GM12878 (cell line): Measurements from ENCODE around the gene SPRED2. TPM values are rescaled to one million over a fixed set of nuclear protein-coding genes. Genes with fewer than 3 reads are reported as not detected.

Source experiments
- ATAC-seq: fragments of 200-7000 bp; cut with Tn5 transposase; 3 replicates; pipeline ENCODE4 v1.9.1; 2020; ENCODE audit warnings: mild to moderate bottlenecking, moderate library complexity
- BruUV-seq: library from RNA; stranded (reverse); fragments of 400-500 nt; replicated peaks from 2 replicates; lab custom pipeline; 2021; lab: Mats Ljungman, UMichigan
- CTCF ChIA-PET: fragments of 300-600 bp; sonication (Branson Sonifier 250); formaldehyde crosslinking; extraction: SDS; loops from one replicate; lab custom pipeline; 2021; ENCODE audit warnings: inconsistent platforms; lab: Yijun Ruan, JAX
- POLR2A ChIA-PET: fragments of 350-600 bp; formaldehyde crosslinking; extraction: SDS; loops from one replicate; lab custom pipeline; 2021; ENCODE audit warnings: inconsistent platforms; lab: Charles Lee
- RAD21 ChIA-PET: fragments of 300-600 bp; sonication (Branson Sonifier 250); formaldehyde crosslinking; loops from one replicate; lab custom pipeline; 2023; ENCODE audit warnings: antibody characterized with exemption; ENCODE audit not compliant: unreplicated experiment; lab: Charles Lee
- SMC1A ChIA-PET: fragments of 300-600 bp; sonication (Branson Sonifier 250); formaldehyde crosslinking; loops from one replicate; lab custom pipeline; 2023; ENCODE audit not compliant: unreplicated experiment, uncharacterized antibody; lab: Charles Lee
- DNase-seq: peaks from one replicate; pipeline ENCODE4 v3.0.0-alpha.2; 2011; ENCODE audit warnings: low read depth, low spot score
- FAIRE-seq: peaks from 3 replicates; lab custom pipeline; 2011; peaks lifted over from hg19 to GRCh38; lab: Jason Lieb, UNC
- H2AFZ ChIP-seq: 2 replicates; pipeline ENCODE4 v1.6.0; 2011; ENCODE audit warnings: low read depth, low read length, control low read depth; ENCODE audit not compliant: control insufficient read depth
- H3K27ac ChIP-seq: 2 replicates; pipeline ENCODE4 v1.5.1; 2011; ENCODE audit warnings: control low read depth; ENCODE audit not compliant: control insufficient read depth, insufficient read depth
- H3K27me3 ChIP-seq, 2 experiments: replicated peaks in 1 of 2; 2 replicates each; pipeline versions ENCODE4 v1.6.0 to v1.6.1; 2011; ENCODE audit warnings: low read length in 1 of 2; ENCODE audit not compliant: control insufficient read depth in 2 of 2, insufficient read depth in 2 of 2
- H3K36me3 ChIP-seq, 2 experiments: 2 replicates each; pipeline ENCODE4 v1.5.1; 2011; ENCODE audit warnings: low read length in 1 of 2; ENCODE audit not compliant: control insufficient read depth in 2 of 2, insufficient read depth in 2 of 2
- H3K4me1 ChIP-seq: 2 replicates; pipeline ENCODE4 v1.6.1; 2011; ENCODE audit warnings: mild to moderate bottlenecking, low read length, moderate library complexity, mixed read lengths; ENCODE audit not compliant: control insufficient read depth, insufficient read depth
- H3K4me2 ChIP-seq: 2 replicates; pipeline ENCODE4 v1.6.0; 2011; ENCODE audit warnings: control low read depth; ENCODE audit not compliant: control insufficient read depth, insufficient read depth
- H3K4me3 ChIP-seq: fragments of 200-600 bp; sonication (generic); 2 replicates; pipeline ENCODE4 v1.5.1; 2016
- H3K79me2 ChIP-seq: 2 replicates; pipeline ENCODE4 v1.6.0; 2011; ENCODE audit warnings: low read length; ENCODE audit not compliant: control insufficient read depth, insufficient read depth
- H3K9ac ChIP-seq: 2 replicates; pipeline ENCODE4 v1.8.0; 2011; ENCODE audit warnings: low read length, control low read depth, mixed read lengths; ENCODE audit not compliant: control insufficient read depth, insufficient read depth
- H3K9me3 ChIP-seq: replicated peaks from 3 replicates; pipeline ENCODE4 v1.5.1; 2011; ENCODE audit warnings: mild to moderate bottlenecking, low read length; ENCODE audit not compliant: control insufficient read depth, insufficient read depth
- H4K20me1 ChIP-seq: 2 replicates; pipeline ENCODE4 v1.6.0; 2011; ENCODE audit not compliant: control insufficient read depth, insufficient read depth
- CEBPB ChIP-seq, 2 experiments: fragments of 150-350 bp in 1 of 2; IDR thresholded peaks; 2 replicates each; pipeline ENCODE4 v1.6.1; 2012 to 2014; ENCODE audit warnings: low read depth in 2 of 2, low read length in 2 of 2, borderline replicate concordance in 1 of 2, inconsistent platforms in 1 of 2
- E4F1 ChIP-seq: fragments of 450-650 bp; IDR thresholded peaks from 2 replicates; pipeline ENCODE4 v1.6.1; 2018; ENCODE audit warnings: borderline replicate concordance, mild to moderate bottlenecking; ENCODE audit not compliant: partially characterized antibody
- MYC ChIP-seq: IDR thresholded peaks from 2 replicates; pipeline ENCODE4 v1.6.1; 2011; ENCODE audit warnings: mild to moderate bottlenecking, low read length, moderate library complexity, inconsistent platforms; ENCODE audit not compliant: insufficient read depth, insufficient replicate concordance, insufficient read length, severe bottlenecking
- SMAD5 ChIP-seq: IDR thresholded peaks from 2 replicates; pipeline ENCODE4 v1.6.1; 2016; ENCODE audit warnings: antibody characterized with exemption, low read depth
- ZSCAN29 ChIP-seq: fragments of 450-650 bp; IDR thresholded peaks from 2 replicates; pipeline ENCODE4 v1.6.1; 2017; ENCODE audit warnings: mild to moderate bottlenecking, moderate library complexity
- WGBS: methylation state at CpG from one replicate; pipeline ENCODE4 v1.1.6; 2016; ENCODE audit warnings: low lambda C conversion rate; ENCODE audit not compliant: insufficient replicate concordance, insufficient coverage; ENCODE audit errors: missing lambda C conversion rate; 5-methylcytosine and 5-hydroxymethylcytosine counted together
- in situ Hi-C: fragments of 300-500 bp; cut with MboI; formaldehyde crosslinking; loops from 9 replicates; pipeline ENCODE4 v1.14.3; 2018; ENCODE audit warnings: mixed read lengths
- intact Hi-C: fragments of 100-400 bp; cut with micrococcal nuclease; formaldehyde crosslinking; loops from one replicate; pipeline ENCODE4 v1.14.2; 2022; ENCODE audit not compliant: unreplicated experiment
- polyA plus RNA-seq, 11 experiments: library from polyadenylated mRNA; depleted of rRNA in 4 of 11; unstranded in 6 of 11; stranded (reverse) in 5 of 11; fragments of >200 nt; fragmentation: Nextera tagmentation in 4 of 11; fragmentation: Illumina TruSeq in 1 of 11; extraction: Ambion mirVana in 4 of 11; extraction: Trizol in 1 of 11; gene quantifications; 1 replicate in 1 of 11; 2 replicates in 10 of 11; pipeline versions ENCODE4 v1.2.1 to v1.2.3, GENCODE V29; 2011 to 2016; ENCODE audit warnings: inconsistent platforms in 2 of 11, missing spikeins in 2 of 11, low read depth in 1 of 11
- total RNA-seq, 4 experiments: library from RNA; depleted of rRNA in 3 of 4; stranded (reverse); fragments of >200 nt in 3 of 4; fragmentation: Illumina TruSeq in 1 of 4; extraction: Trizol in 1 of 4; gene quantifications; 2 replicates each; pipeline versions ENCODE4 v1.2.1 to v1.2.3, GENCODE V29; 2013 to 2021

SPRED2 gene
- total and polyA plus RNA-seq, 10 of the 15 experiments (the other 5 are each of a cell fraction or from before 2014, with no cell fraction given) = 3.0 to 23.9 (median 9.7) TPM

- CTCF ChIA-PET = interaction anchor here (0.8 to 1.5 kb wide), 5 partner anchors 10 to 85 kb away, joined by 3 to 8 read pairs (median 4); no protein-coding TSS in a partner anchor
These were observed 82.5 kb downstream of the SPRED2 start for GRCh38 chr2:65349863-65350262.

More at GRCh38 chr2:65349863-65350262, 82.5 kb downstream of the SPRED2 start:
- Histone ChIP-seq H3K27ac (no peak overlapping the region), H3K9me3 (no peaks in the 10 kb centered on the region), H3K36me3 (no peaks in the 10 kb centered on the region), H3K4me3 (no peak overlapping the region), H2AFZ (no peak overlapping the region), H3K9ac (no peak overlapping the region), H4K20me1 (no peaks in the 10 kb centered on the region), H3K4me2 (peak overlapping the region; percentile 22), H3K4me1 (peaks cover 24% of the 10 kb centered on the region), H3K79me2 (no peaks in the 10 kb centered on the region), H3K27me3 (no peaks in the 10 kb centered on the region)
- in situ Hi-C loops (no loop called here), intact Hi-C loops (no loop called here)
- no peak for ATAC-seq
- BruUV-seq = no TSS peak
- FAIRE-seq = no peak
- RAD21 ChIA-PET = interaction anchor here (0.9 to 3.0 kb wide), 10 partner anchors 27 to 86 kb away, joined by 3 to 14 read pairs (median 4); no protein-coding TSS in a partner anchor
- DNase-seq = no peak
- SMC1A ChIA-PET = interaction anchor here (1.0 to 5.0 kb wide), 13 partner anchors 9 to 79 kb away, joined by 3 to 39 read pairs (median 5); no protein-coding TSS in a partner anchor
- POLR2A ChIA-PET = interaction anchor here (0.5 to 2.2 kb wide), 3 partner anchors 14 to 77 kb away, joined by 3 to 5 read pairs (median 4); no protein-coding TSS in a partner anchor
- TF ChIP-seq CEBPB (IDR thresholded peaks at IDR 0.05; ENCODE audit: borderline replicate concordance in 1 of 2, low read depth in 2 of 2, low read length in 2 of 2) = no peak
- no peak for TF ChIP-seq SMAD5
- no peak for TF ChIP-seq ZSCAN29
- TF ChIP-seq E4F1 = no peak
- no peak for TF ChIP-seq MYC
- 92% methylated on average over 4 of the region's 4 CpGs for WGBS
